ENCODE measurements around the gene TXNL1. TPM values are rescaled to one million over a fixed set of nuclear protein-coding genes. Genes with fewer than 3 reads are reported as not detected.
A peak's percentile ranks its signal among the peaks of the same experiment; 100 is the strongest.

TXNL1 gene
- total RNA-seq, 1 experiment from 2014 or later: 90.4 TPM

GRCh38 chr18:56641714-56642337 lies 3.4 kb upstream of the TXNL1 start:
- no peaks in the 10 kb centered on the region for H4K20me1 ChIP-seq (ENCODE audit: control insufficient read depth, insufficient read depth, insufficient read length)
- H4K5ac ChIP-seq (ENCODE audit: insufficient read length, low read depth, low read length): no peak overlapping the region
- H3K9ac ChIP-seq (ENCODE audit: extremely low read depth, insufficient read length, low read length): no peak overlapping the region
- no peaks in the 10 kb centered on the region; a peak in 1 of 5 replicates for H3K9me3 Mint-ChIP-seq
- H4K8ac ChIP-seq (replicated peaks; ENCODE audit: insufficient read length, low read depth, low read length): no peak overlapping the region
- H4K91ac ChIP-seq (ENCODE audit: insufficient read length, low read depth, low read length): no peak overlapping the region
- no peak overlapping the region for H3K4me2 ChIP-seq (ENCODE audit: insufficient read depth, insufficient read length, low read length)
- H2BK120ac ChIP-seq (ENCODE audit: low read depth, low read length, poor library complexity, severe bottlenecking): no peak overlapping the region
- peaks cover 8% of the 10 kb centered on the region for H3K23me2 ChIP-seq (ENCODE audit: insufficient read length, low read depth, low read length, poor library complexity, severe bottlenecking)
- peaks cover 11 to 14% of the 10 kb centered on the region in 2 experiments for H3K4me1 Mint-ChIP-seq
- H3K56ac ChIP-seq (ENCODE audit: insufficient read length, low read depth, low read length): no peak overlapping the region
- H3K4ac ChIP-seq (ENCODE audit: low read depth, low read length): no peak overlapping the region
- no peaks in the 10 kb centered on the region for H3K27me3 ChIP-seq (ENCODE audit: insufficient read depth, low read length)
- H3K18ac ChIP-seq (ENCODE audit: insufficient read length, low read depth, low read length): no peak overlapping the region
- H2BK12ac ChIP-seq (ENCODE audit: insufficient read length, low read depth, low read length): peak overlapping the region; percentile 51
- no peaks in the 10 kb centered on the region for H3K9me3 ChIP-seq (ENCODE audit: control insufficient read depth, low read depth, low read length)
- H2BK15ac ChIP-seq (ENCODE audit: low read depth, low read length): no peak overlapping the region
- no peak overlapping the region for H2BK20ac ChIP-seq (ENCODE audit: low read depth, low read length, poor library complexity, severe bottlenecking)
- H3K79me2 ChIP-seq (ENCODE audit: insufficient read depth, low read length): peaks cover 12% of the 10 kb centered on the region
- no peak overlapping the region for H2AFZ ChIP-seq (ENCODE audit: low read length)
- H3K23ac ChIP-seq (ENCODE audit: insufficient read length, low read depth, low read length): no peak overlapping the region
- no peak overlapping the region for H3K4me3 Mint-ChIP-seq
- no peak for TF ChIP-seq CTCF (conservative IDR thresholded peaks at IDR 0.05)
- H3K4me1 ChIP-seq (ENCODE audit: insufficient read depth, low read length): no peaks in the 10 kb centered on the region
- H2AK5ac ChIP-seq (ENCODE audit: insufficient read length, low read length): no peak overlapping the region
- H3T11ph ChIP-seq (ENCODE audit: low read length): no peak overlapping the region
- no peak overlapping the region for H3K14ac ChIP-seq (ENCODE audit: insufficient read depth, low read length)
- DNase-seq: no peak
- peaks cover 0 to 2% (median 0%) of the 10 kb centered on the region in 3 experiments; a peak in 2 of 7 replicates for H3K36me3 Mint-ChIP-seq (ENCODE audit: insufficient read depth in 1 of 3, low read depth in 3 of 3)
- WGBS (ENCODE audit: extremely low coverage, insufficient read length, low lambda C conversion rate): no CpG with 5 or more reads among the region's 8 CpGs
- H3K27me3 Mint-ChIP-seq (ENCODE audit: low read depth): peaks cover 7% of the 10 kb centered on the region
- peak overlapping the region in 1 of 3 experiments; percentile 53; a peak in 1 of 7 replicates for H3K27ac Mint-ChIP-seq
- H2BK5ac ChIP-seq (ENCODE audit: insufficient read length, low read length): no peak overlapping the region
- no peaks in the 10 kb centered on the region for H3K79me1 ChIP-seq (ENCODE audit: insufficient read depth, low read depth, low read length, poor library complexity, severe bottlenecking)
- no peak overlapping the region for H3K27ac ChIP-seq (ENCODE audit: insufficient read length, low read depth, low read length)
